Breast epithelium (tissue), 4 donors: ENCODE data around the gene IQCH. TPM values are rescaled to one million over a fixed set of nuclear protein-coding genes. Genes with fewer than 3 reads are reported as not detected.

Experiments used
- DNase-seq, 2 donors: peaks; one replicate each; pipeline ENCODE4 v3.0.0-alpha.2; 2019; ENCODE audit warnings: low spot score in 2 of 2
- H3K27ac ChIP-seq, 2 donors: fragments of 200-600 bp; sonication (generic) in 1 of 2; one replicate each; pipeline ENCODE4 v1.5.1; 2016 to 2019; ENCODE audit warnings: mild to moderate bottlenecking in 1 of 2
- H3K27me3 ChIP-seq, 2 donors: fragments of 200-600 bp; sonication (generic) in 1 of 2; one replicate each; pipeline versions ENCODE4 v1.5.1 to v1.6.0; 2017 to 2019; ENCODE audit warnings: control low read depth in 1 of 2, mild to moderate bottlenecking in 1 of 2
- H3K36me3 ChIP-seq: fragments of 200-600 bp; one replicate; pipeline ENCODE4 v1.5.1; 2019
- H3K4me1 ChIP-seq, 2 donors: fragments of 200-600 bp; sonication (generic); one replicate each; pipeline ENCODE4 v1.5.1; 2016 to 2019; ENCODE audit warnings: control low read depth in 1 of 2
- H3K4me3 ChIP-seq, 3 donors: fragments of 200-600 bp; sonication (generic); 1 replicate in 2 of 3; 2 replicates in 1 of 3; pipeline ENCODE4 v1.5.1; 2016 to 2019; ENCODE audit warnings: mild to moderate bottlenecking in 3 of 3, moderate library complexity in 2 of 3
- H3K9me3 ChIP-seq, 2 donors: fragments of 200-600 bp; sonication (generic) in 1 of 2; one replicate each; pipeline ENCODE4 v1.5.1; 2016 to 2019; ENCODE audit warnings: control low read depth in 1 of 2
- POLR2A ChIP-seq: fragments of 450-650 bp; IDR thresholded peaks from one replicate; pipeline ENCODE4 v1.6.1; 2016; ENCODE audit warnings: antibody characterized with exemption, mild to moderate bottlenecking, moderate library complexity
- POLR2AphosphoS5 ChIP-seq, 3 donors: sonication (generic); formaldehyde crosslinking; IDR thresholded peaks; one replicate each; pipeline ENCODE4 v1.6.1; 2017; ENCODE audit warnings: antibody characterized with exemption in 3 of 3
- intact Hi-C: fragments of 100-400 bp; cut with DNase I; formaldehyde crosslinking; loops from one replicate; pipeline ENCODE4 v1.15.1; 2023; ENCODE audit warnings: low total_unique reads
- total RNA-seq, 3 donors: library from RNA; depleted of rRNA; stranded (reverse); fragments of >200 nt; gene quantifications; one replicate each; pipeline ENCODE4 v1.1.0, GENCODE V29; 2016
- TF ChIP-seq, protein P1 (sequence below), 3 donors: fragments of 450-650 bp; IDR thresholded peaks; one replicate each; pipeline ENCODE4 v1.5.1; 2016 to 2017; ENCODE audit warnings: antibody characterized with exemption in 3 of 3, mild to moderate bottlenecking in 3 of 3, moderate library complexity in 3 of 3

The IQCH gene
- total RNA-seq, 3 donors from 2014 or later: 0.64 to 11.9 (median 6.6) TPM

DNA sequence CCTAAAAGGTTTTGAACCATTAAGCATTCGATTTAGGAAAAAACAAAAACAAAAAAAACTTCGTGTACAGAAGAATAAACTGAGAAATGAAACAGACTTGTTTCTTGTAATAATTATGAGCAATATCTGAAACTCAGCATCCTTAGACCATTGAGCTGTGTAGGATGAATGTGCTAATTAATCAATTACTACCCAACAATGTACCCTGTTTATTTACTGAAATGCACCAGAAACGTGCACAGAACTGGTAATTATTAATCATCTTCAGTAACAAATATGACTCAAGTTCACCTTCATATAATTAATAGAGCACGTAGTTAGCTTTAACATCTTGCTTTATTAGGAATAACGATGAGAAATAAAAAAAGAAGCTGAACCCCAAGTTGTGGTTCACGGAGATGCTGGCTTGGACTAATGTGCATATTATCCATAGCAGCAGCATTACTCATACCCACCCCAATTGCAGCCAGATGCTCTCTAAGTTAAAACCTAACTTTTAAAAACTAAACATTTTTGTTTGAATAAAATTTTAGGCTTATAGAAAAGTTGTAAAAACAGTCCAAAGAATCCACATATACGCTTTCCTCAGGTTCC is 256.1 kb downstream of the IQCH start:
- Histone ChIP-seq H3K27ac (no peak overlapping the region), H3K4me3 (no peak overlapping the region), H3K9me3 (no peaks in the 10 kb centered on the region), H3K36me3 (no peaks in the 10 kb centered on the region), H3K4me1 (no peaks in the 10 kb centered on the region), H3K27me3 (no peaks in the 10 kb centered on the region)
- DNase-seq: no peak
- TF ChIP-seq POLR2AphosphoS5 (IDR thresholded peaks at IDR 0.05): no peak
- TF ChIP-seq, protein P1, sequence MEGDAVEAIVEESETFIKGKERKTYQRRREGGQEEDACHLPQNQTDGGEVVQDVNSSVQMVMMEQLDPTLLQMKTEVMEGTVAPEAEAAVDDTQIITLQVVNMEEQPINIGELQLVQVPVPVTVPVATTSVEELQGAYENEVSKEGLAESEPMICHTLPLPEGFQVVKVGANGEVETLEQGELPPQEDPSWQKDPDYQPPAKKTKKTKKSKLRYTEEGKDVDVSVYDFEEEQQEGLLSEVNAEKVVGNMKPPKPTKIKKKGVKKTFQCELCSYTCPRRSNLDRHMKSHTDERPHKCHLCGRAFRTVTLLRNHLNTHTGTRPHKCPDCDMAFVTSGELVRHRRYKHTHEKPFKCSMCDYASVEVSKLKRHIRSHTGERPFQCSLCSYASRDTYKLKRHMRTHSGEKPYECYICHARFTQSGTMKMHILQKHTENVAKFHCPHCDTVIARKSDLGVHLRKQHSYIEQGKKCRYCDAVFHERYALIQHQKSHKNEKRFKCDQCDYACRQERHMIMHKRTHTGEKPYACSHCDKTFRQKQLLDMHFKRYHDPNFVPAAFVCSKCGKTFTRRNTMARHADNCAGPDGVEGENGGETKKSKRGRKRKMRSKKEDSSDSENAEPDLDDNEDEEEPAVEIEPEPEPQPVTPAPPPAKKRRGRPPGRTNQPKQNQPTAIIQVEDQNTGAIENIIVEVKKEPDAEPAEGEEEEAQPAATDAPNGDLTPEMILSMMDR (IDR thresholded peaks at IDR 0.05): no peak
- TF ChIP-seq POLR2A: no peak
- intact Hi-C loops: no loop called here

DNA sequence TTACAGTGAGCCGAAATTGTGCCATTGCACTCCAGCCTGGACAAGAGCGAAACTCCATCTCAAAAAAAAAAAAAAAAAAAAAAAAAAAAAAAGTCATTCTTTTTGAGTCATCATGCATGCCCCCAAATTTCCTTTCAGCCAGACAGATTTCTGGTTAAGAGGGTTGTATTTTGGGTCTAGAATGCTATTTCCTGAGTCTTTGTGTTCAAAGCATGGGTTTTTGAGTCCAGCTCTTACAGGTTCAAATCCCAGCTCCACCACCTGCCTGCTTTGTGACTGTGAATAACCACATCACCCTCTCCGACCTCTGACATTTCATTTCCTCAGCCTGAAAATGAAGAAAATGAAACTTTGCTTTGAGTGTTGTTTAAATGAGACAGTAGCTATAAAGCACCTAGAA is 257.0 kb downstream of the IQCH start:
- H3K4me3 ChIP-seq: no peak overlapping the region
- H3K27me3 ChIP-seq: no peaks in the 10 kb centered on the region
- no peaks in the 10 kb centered on the region for H3K36me3 ChIP-seq
- intact Hi-C loops: no loop called here
- no peak for DNase-seq
- TF ChIP-seq, protein P1 (IDR thresholded peaks at IDR 0.05): no peak
- TF ChIP-seq POLR2A (no peak), POLR2AphosphoS5 (IDR thresholded peaks at IDR 0.05) (no peak)
- H3K9me3 ChIP-seq: no peaks in the 10 kb centered on the region
- H3K27ac ChIP-seq: no peak overlapping the region
- no peaks in the 10 kb centered on the region for H3K4me1 ChIP-seq

DNA sequence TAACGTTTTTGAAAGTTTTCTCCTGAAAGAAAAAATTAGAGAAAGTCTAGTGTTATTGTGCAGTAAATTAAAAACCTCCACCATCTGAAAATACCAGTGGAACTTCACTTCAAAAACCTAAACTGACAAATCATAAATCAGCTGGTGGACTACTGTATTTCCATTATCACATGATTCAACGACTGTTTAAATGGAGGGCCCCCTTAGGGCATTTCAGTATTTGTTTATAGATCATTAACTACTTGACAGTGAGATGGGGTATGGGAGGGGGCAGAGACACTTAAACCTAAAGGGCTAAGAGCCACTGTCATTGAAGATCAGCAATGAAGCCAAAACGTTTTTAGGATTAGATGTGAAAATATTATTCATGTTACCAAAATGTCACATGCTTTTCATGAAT is 257.6 kb downstream of the IQCH start:
- TF ChIP-seq POLR2AphosphoS5 (IDR thresholded peaks at IDR 0.05) (no peak), POLR2A (no peak)
- TF ChIP-seq, protein P1 (IDR thresholded peaks at IDR 0.05): no peak
- intact Hi-C loops: no loop called here
- H3K4me3 ChIP-seq: no peak overlapping the region

DNA sequence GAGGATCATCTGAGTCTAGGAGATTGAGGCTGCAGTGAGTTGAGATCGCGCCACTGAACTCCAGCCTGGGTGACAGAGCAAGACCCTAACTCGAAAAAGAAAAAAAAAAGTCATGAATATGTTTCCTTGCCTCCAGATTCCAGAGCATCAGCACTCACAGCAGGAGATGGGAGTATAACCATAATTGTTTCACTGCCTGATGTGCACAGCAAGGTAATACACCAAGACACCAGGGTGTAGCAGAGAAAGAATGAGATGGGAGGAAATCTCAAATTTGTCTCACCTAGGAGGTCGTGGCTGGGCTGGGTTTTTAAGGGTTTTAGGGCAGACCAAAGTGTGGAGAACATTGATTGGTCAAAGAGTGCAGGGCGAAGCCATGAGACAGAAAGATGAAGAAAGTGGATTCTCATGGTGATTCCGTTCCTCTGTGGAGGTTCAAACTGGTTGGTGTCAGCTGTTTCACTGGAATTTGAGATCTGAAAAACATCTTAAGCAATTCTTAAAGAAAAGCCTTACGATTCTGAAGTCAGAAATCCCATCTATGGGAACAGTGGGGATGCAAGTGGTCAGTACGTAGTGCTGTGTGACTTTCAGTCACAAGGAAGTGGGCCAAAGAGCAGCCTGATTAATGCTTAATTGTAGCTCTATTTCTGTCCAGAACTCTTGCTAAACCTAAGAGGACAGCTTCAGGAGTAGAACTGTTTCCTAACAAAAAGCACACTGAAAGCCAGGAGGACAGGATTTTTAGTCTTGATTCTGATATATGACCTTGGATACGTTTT is 258.5 kb downstream of the IQCH start:
- Histone ChIP-seq H3K36me3 (no peaks in the 10 kb centered on the region), H3K9me3 (no peaks in the 10 kb centered on the region), H3K27ac (no peak overlapping the region), H3K4me1 (no peaks in the 10 kb centered on the region), H3K27me3 (no peaks in the 10 kb centered on the region), H3K4me3 (no peak overlapping the region)
- no peak for DNase-seq
- TF ChIP-seq POLR2AphosphoS5 (IDR thresholded peaks at IDR 0.05) (no peak), POLR2A (no peak)
- TF ChIP-seq, protein P1 (IDR thresholded peaks at IDR 0.05): no peak
- intact Hi-C loops: no loop called here

More for the DNA sequence above, 257.6 kb downstream of the IQCH start:
- Histone ChIP-seq H3K27me3 (no peaks in the 10 kb centered on the region), H3K27ac (no peak overlapping the region), H3K4me1 (no peaks in the 10 kb centered on the region), H3K36me3 (no peaks in the 10 kb centered on the region), H3K9me3 (no peaks in the 10 kb centered on the region)
- DNase-seq: no peak

DNA sequence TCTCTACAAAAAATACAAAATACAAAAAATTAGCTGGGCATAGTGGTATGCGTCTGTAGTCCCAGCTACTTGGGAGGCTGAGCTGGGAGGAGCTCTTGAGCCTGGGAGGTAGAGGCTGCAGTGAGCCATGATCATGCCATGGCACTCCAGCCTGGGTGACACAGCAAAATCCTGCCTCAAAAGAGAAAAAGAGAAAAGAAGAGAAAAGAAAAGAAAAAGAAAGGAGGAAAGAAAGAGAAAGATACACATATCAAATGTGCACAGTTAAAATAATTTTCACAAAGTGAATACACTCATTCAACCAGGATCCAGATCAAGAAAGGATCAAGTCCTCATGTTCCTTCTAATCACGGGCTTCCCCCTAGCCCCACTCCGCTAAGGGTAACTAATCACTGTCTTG is 260.5 kb downstream of the IQCH start:
- Histone ChIP-seq H3K4me1 (no peaks in the 10 kb centered on the region), H3K27ac (no peak overlapping the region), H3K36me3 (no peaks in the 10 kb centered on the region), H3K9me3 (no peaks in the 10 kb centered on the region), H3K4me3 (no peak overlapping the region), H3K27me3 (no peaks in the 10 kb centered on the region)
- intact Hi-C loops: no loop called here
- TF ChIP-seq, protein P1 (IDR thresholded peaks at IDR 0.05): no peak
- TF ChIP-seq POLR2AphosphoS5 (IDR thresholded peaks at IDR 0.05): no peak
- TF ChIP-seq POLR2A: no peak
- no peak for DNase-seq
